Gastrocnemius medialis (tissue), 4 donors: ENCODE measurements around the gene ZNF442.

ENCODE experiments used
- POLR2A ChIP-seq, 2 donors: fragments of 450-650 bp; IDR thresholded peaks; one replicate each; pipeline ENCODE4 v1.6.1; 2017; ENCODE audit warnings: antibody characterized with exemption in 2 of 2, mild to moderate bottlenecking in 2 of 2, moderate library complexity in 2 of 2
- TF ChIP-seq, protein P1 (sequence below), 5 experiments: fragments of 450-650 bp in 3 of 5; fragments of 200-600 bp in 2 of 5; sonication (generic) in 2 of 5; IDR thresholded peaks in 4 of 5; conservative IDR thresholded peaks in 1 of 5; 1 replicate in 4 of 5; 2 replicates in 1 of 5; pipeline ENCODE4 v1.5.1; 2016 to 2019; ENCODE audit warnings: antibody characterized with exemption in 5 of 5, mild to moderate bottlenecking in 3 of 5, moderate library complexity in 3 of 5

DNA sequence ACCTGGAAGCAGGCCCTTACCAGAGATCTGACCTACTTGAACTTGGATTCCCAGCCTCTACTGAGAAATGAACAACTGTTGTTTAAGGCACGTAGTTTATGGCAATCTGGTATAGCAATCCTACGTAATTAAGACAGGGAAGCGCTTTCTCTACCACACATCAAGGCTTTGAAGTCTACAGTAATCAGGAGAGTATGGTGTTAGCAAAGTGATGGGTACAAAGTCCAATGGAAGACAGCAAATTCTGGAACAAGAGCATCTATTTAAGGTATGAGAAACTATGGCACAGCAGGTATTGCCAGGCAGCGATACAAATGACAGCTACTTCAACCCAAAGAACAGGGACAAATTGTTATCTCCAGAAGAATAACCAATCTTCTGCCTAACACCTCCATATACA, 35.1 kb downstream of the ZNF442 start:
- no peak for TF ChIP-seq POLR2A (IDR thresholded peaks at IDR 0.05)
- TF ChIP-seq, protein P1, sequence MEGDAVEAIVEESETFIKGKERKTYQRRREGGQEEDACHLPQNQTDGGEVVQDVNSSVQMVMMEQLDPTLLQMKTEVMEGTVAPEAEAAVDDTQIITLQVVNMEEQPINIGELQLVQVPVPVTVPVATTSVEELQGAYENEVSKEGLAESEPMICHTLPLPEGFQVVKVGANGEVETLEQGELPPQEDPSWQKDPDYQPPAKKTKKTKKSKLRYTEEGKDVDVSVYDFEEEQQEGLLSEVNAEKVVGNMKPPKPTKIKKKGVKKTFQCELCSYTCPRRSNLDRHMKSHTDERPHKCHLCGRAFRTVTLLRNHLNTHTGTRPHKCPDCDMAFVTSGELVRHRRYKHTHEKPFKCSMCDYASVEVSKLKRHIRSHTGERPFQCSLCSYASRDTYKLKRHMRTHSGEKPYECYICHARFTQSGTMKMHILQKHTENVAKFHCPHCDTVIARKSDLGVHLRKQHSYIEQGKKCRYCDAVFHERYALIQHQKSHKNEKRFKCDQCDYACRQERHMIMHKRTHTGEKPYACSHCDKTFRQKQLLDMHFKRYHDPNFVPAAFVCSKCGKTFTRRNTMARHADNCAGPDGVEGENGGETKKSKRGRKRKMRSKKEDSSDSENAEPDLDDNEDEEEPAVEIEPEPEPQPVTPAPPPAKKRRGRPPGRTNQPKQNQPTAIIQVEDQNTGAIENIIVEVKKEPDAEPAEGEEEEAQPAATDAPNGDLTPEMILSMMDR (IDR thresholded peaks at IDR 0.05 in 4 of 5, conservative IDR thresholded peaks at IDR 0.05 in 1 of 5) = no peak
